ENCODE data around the gene BRAF.
"Not testable (repeated sequence)": the region's sequence is repeated elsewhere in the genome, so short reads cannot be mapped to it uniquely, and the experiment has no call there.

BRAF gene

DNA sequence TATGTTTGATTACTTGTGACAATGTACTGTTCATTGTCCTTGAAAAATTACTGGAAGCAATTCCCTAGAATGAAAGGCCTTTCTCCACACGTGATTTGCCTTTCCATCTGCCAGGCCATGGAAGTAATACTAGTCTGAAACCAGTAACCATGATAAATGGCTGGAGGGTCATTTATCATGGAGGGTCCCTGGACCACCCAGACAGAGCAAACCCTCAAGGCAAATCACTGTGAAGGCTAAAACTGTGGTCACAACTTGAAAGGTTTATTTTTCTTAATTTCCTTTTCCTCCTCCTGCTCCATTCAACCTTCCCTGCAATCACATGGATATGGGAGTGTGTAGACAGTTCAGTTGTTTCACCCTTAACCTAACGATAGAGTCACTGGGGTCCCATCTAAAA lies 16.4 kb downstream of the BRAF start:
- Mint-ChIP-seq H3K27ac (no peak overlapping the region), H3K9me3 (peaks cover 2% of the 10 kb centered on the region), H3K36me3 (peaks cover 5% of the 10 kb centered on the region), H3K4me3 (no peak overlapping the region), H3K4me1 (peaks cover 17% of the 10 kb centered on the region), H3K27me3 (no peaks in the 10 kb centered on the region)
- no peak for DNase-seq
- CTCF ChIA-PET = no interaction called here

- Mint-ChIP-seq H3K27ac (no peak overlapping the region), H3K9me3 (peaks cover 3% of the 10 kb centered on the region), H3K27me3 (no peaks in the 10 kb centered on the region), H3K4me3 (no peak overlapping the region), H3K4me1 (peaks cover 33% of the 10 kb centered on the region), H3K36me3 (peaks cover 10% of the 10 kb centered on the region)
- no peak for DNase-seq
- CTCF ChIA-PET = no interaction called here
These were observed 20.8 kb downstream of the BRAF start for GRCh38 chr7:140903741-140904480.

- Mint-ChIP-seq H3K4me1 (peaks cover 33% of the 10 kb centered on the region), H3K36me3 (peaks cover 10% of the 10 kb centered on the region), H3K27me3 (no peaks in the 10 kb centered on the region), H3K4me3 (peak overlapping the region; percentile 49), H3K27ac (peak overlapping the region; percentile 93), H3K9me3 (peaks cover 3% of the 10 kb centered on the region)
- CTCF ChIA-PET = interaction anchor here (2.0 kb wide), 1 partner anchor 91 kb away, joined by 6 read pairs; no protein-coding TSS in a partner anchor
- DNase-seq = no peak
These were observed 22.3 kb downstream of the BRAF start for GRCh38 chr7:140902303-140902953.

- peaks cover 33% of the 10 kb centered on the region for H3K4me1 Mint-ChIP-seq
- CTCF ChIA-PET = interaction anchor here (2.0 kb wide), 1 partner anchor 91 kb away, joined by 6 read pairs; no protein-coding TSS in a partner anchor
- peaks cover 12% of the 10 kb centered on the region for H3K36me3 Mint-ChIP-seq
- DNase-seq = no peak
- H3K9me3 Mint-ChIP-seq = peaks cover 3% of the 10 kb centered on the region
- no peak overlapping the region for H3K4me3 Mint-ChIP-seq
- peak overlapping the region; percentile 93 for H3K27ac Mint-ChIP-seq
- no peaks in the 10 kb centered on the region for H3K27me3 Mint-ChIP-seq
These were observed 22.8 kb downstream of the BRAF start for GRCh38 chr7:140901941-140902302.

DNA sequence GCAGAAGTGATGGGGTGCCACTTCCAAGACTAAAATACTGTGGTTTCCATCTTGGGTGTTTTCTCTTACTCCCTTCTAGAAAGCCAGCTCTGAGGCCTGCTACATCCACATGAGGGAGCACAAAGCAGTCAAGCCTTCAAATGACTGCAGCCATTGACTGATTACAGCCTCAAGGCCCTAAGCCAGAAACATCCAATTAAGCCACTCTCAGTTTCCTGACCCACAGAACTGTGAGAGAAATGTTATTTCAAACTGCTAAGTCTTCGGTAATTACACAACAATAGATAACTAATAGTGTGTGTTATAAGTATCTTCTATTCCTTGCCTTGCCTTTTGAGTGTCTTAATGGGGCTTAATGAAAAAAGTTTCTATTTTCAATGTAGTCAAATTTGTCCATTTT lies 24.8 kb downstream of the BRAF start:
- Mint-ChIP-seq H3K4me1 (peaks cover 36% of the 10 kb centered on the region), H3K27ac (no peak overlapping the region)

GRCh38 chr7:140898786-140899536 lies 25.8 kb downstream of the BRAF start:
- CTCF ChIA-PET = interaction anchor here (0.6 kb wide), 1 partner anchor 24 kb away, joined by 3 read pairs; no protein-coding TSS in a partner anchor

More for the DNA sequence above, 24.8 kb downstream of the BRAF start:
- peaks cover 3% of the 10 kb centered on the region for H3K9me3 Mint-ChIP-seq
- H3K4me3 Mint-ChIP-seq = no peak overlapping the region
- CTCF ChIA-PET = no interaction called here
- DNase-seq = no peak
- peaks cover 13% of the 10 kb centered on the region for H3K36me3 Mint-ChIP-seq
- H3K27me3 Mint-ChIP-seq = no peaks in the 10 kb centered on the region

GRCh38 chr7:140896996-140897395 lies 27.7 kb downstream of the BRAF start:
- H3K36me3 Mint-ChIP-seq = peaks cover 11% of the 10 kb centered on the region
- H3K27ac Mint-ChIP-seq = peak overlapping the region; percentile 9
- CTCF ChIA-PET = no interaction called here
- H3K4me1 Mint-ChIP-seq = peaks cover 11% of the 10 kb centered on the region
- no peak overlapping the region for H3K4me3 Mint-ChIP-seq
- H3K27me3 Mint-ChIP-seq = no peaks in the 10 kb centered on the region
- H3K9me3 Mint-ChIP-seq = no peaks in the 10 kb centered on the region
- DNase-seq = no peak

More at GRCh38 chr7:140898786-140899536, 25.8 kb downstream of the BRAF start:
- Mint-ChIP-seq H3K27me3 (no peaks in the 10 kb centered on the region), H3K36me3 (peaks cover 13% of the 10 kb centered on the region), H3K4me3 (no peak overlapping the region), H3K4me1 (peaks cover 30% of the 10 kb centered on the region), H3K27ac (no peak overlapping the region), H3K9me3 (peaks cover 3% of the 10 kb centered on the region)
- DNase-seq = no peak

- H3K27ac Mint-ChIP-seq = no peak overlapping the region
- no peak overlapping the region for H3K4me3 Mint-ChIP-seq
- CTCF ChIA-PET = interaction anchor here (0.5 kb wide), 1 partner anchor 296 kb away, joined by 3 read pairs; no protein-coding TSS in a partner anchor
- peaks cover 8% of the 10 kb centered on the region for H3K36me3 Mint-ChIP-seq
- H3K9me3 Mint-ChIP-seq = no peaks in the 10 kb centered on the region
- no peaks in the 10 kb centered on the region for H3K4me1 Mint-ChIP-seq
- DNase-seq = no peak
- no peaks in the 10 kb centered on the region for H3K27me3 Mint-ChIP-seq
These were observed 35.1 kb downstream of the BRAF start for GRCh38 chr7:140889645-140890044.

DNA sequence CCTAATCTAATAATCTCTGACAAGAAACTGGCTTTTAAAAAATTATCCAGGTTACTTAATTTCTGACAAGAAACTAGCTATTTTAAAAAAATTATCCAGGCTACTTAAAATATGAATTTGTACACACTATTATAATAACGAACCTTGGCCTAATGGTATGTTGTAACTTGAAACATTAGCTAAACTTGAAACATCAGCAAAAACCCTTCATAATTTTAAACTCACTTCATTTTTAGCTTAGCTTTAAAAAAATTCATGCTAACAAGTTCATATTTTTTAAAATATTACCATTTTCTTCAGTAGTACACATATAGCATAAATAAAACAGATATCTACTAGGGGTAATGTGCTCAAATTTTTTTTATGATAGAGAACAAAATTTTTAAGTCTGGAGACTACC lies 35.6 kb downstream of the BRAF start:
- no peaks in the 10 kb centered on the region for H3K27me3 Mint-ChIP-seq
- CTCF ChIA-PET = no interaction called here
- H3K36me3 Mint-ChIP-seq = peaks cover 8% of the 10 kb centered on the region
- no peak overlapping the region for H3K4me3 Mint-ChIP-seq
- no peaks in the 10 kb centered on the region for H3K9me3 Mint-ChIP-seq
- no peaks in the 10 kb centered on the region for H3K4me1 Mint-ChIP-seq
- no peak for DNase-seq
- no peak overlapping the region for H3K27ac Mint-ChIP-seq

DNA sequence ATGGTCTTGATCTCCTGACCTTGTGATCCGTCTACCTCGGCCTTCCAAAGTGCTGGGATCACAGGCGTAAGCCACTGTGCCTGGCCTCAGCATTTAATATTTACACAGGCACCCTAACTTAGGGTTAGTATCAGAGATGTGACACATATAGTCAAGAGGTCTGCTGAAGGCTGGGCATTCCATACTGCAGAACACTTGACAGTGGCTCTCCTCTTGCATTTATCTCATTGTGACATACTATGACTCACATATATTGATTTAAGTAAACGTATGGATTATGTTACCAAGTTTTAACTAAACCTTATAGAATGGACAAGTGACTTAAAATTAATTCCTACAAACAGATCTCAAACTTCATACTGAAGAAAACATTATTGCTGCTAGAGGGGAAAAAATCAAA lies 36.6 kb downstream of the BRAF start:
- CTCF ChIA-PET = no interaction called here
- H3K36me3 Mint-ChIP-seq = peaks cover 4% of the 10 kb centered on the region

GRCh38 chr7:140885735-140886334 lies 38.9 kb downstream of the BRAF start:
- Mint-ChIP-seq H3K27ac (no peak overlapping the region), H3K4me3 (no peak overlapping the region), H3K36me3 (peaks cover 2% of the 10 kb centered on the region), H3K4me1 (peaks cover 6% of the 10 kb centered on the region), H3K9me3 (no peaks in the 10 kb centered on the region), H3K27me3 (no peaks in the 10 kb centered on the region)
- CTCF ChIA-PET = no interaction called here
- DNase-seq = no peak

More for the DNA sequence above, 36.6 kb downstream of the BRAF start:
- Mint-ChIP-seq H3K27ac (no peak overlapping the region), H3K4me1 (no peaks in the 10 kb centered on the region), H3K4me3 (no peak overlapping the region), H3K9me3 (no peaks in the 10 kb centered on the region), H3K27me3 (no peaks in the 10 kb centered on the region)
- DNase-seq = no peak

DNA sequence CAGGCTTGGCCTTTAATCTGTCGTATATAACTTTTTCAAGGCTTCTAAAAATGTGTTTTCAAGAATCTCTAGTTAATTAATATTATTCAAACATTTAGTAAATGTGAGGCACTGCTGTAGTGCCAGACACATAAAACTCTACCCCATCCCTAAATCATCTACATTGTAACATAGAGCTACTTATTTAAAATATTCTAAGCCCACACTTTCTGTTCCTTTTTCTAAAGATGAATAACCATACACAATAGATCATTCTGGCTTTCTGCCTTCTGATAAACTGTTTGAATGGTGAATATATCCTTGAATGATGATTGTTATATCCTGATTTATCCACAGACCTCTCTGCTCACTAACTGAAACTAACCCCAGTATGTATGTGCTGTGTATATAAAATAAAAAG lies 41.4 kb downstream of the BRAF start:
- Mint-ChIP-seq H3K36me3 (peaks cover 5% of the 10 kb centered on the region), H3K9me3 (no peaks in the 10 kb centered on the region), H3K27ac (no peak overlapping the region), H3K4me1 (peaks cover 11% of the 10 kb centered on the region), H3K27me3 (no peaks in the 10 kb centered on the region), H3K4me3 (no peak overlapping the region)
- CTCF ChIA-PET = interaction anchor here (0.9 kb wide), 1 partner anchor 69 kb away, joined by 3 read pairs; no protein-coding TSS in a partner anchor
- DNase-seq = no peak

- not testable (repeated sequence) for H3K36me3 Mint-ChIP-seq, H3K27me3 Mint-ChIP-seq, DNase-seq, H3K27ac Mint-ChIP-seq, H3K9me3 Mint-ChIP-seq, H3K4me3 Mint-ChIP-seq
- CTCF ChIA-PET = interaction anchor here (0.9 kb wide), 1 partner anchor 68 kb away, joined by 3 read pairs; no protein-coding TSS in a partner anchor
- peaks cover 11% of the 10 kb centered on the region for H3K4me1 Mint-ChIP-seq
These were observed 41.9 kb downstream of the BRAF start for GRCh38 chr7:140882834-140883233.
